ENCODE results near the gene PRR36. TPM values are rescaled to one million over a fixed set of nuclear protein-coding genes. Genes with fewer than 3 reads are reported as not detected.

Gene PRR36
- total and polyA plus RNA-seq, 12 donors = 0.01 to 0.07 (median 0.05) TPM; not detected in 9

DNA sequence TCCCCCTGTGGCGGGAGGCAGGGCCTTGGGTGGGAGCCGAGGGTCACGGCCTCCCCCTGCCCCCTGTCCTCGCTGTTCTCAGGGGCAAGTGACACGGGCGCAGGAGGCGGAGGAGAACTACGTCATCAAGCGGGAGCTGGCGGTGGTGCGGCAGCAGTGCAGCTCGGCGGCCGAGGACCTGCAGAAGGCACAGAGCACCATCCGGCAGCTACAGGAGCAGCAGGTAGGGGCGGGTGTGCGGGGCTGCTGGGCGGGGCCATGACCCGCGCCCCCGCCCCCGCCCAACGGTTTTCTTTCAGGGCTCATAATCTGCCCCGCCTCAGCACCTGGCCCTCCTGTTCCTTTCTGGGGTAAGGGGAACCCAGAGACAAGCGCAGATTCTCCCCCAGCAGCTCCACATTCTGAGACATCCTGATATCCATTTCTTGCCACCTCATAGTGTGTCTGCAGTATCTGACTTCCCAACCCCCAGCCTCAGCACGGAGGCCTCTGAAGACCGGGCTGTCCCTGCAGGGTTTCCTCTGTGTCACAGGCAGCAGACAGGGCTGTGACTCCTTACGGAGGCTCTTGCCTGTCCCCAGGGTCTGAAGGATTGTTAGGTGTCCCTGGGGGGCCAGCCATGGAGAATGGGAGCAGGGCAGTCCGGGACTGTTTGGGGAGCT, 15.9 kb downstream of the PRR36 start:
- WGBS, 2 donors = 75 to 80% methylated on average over 29 of the region's 29 CpGs
- intact Hi-C loops (cut with DNase I) = loop anchor here in 4 of 10 donors (5.0 to 10.0 kb wide), 2 partner anchors 64 to 67 kb away; partner anchors contain the start of genes SNAPC2 (in 4 of the 4) and CTXN1 (in 3 of the 4)
- ATAC-seq = no peak
- no peak for DNase-seq
- Histone ChIP-seq H3K4me1 (peaks cover 0 to 27% (median 16%) of the 10 kb centered on the region in 9 donors), H3K27ac (no peak overlapping the region), H3K4me3 (no peak overlapping the region), H3K9me3 (no peaks in the 10 kb centered on the region), H3K27me3 (peaks cover 0 to 26% (median 14%) of the 10 kb centered on the region in 7 donors), H3K36me3 (peaks cover 0 to 21% (median 0%) of the 10 kb centered on the region in 9 donors)
- TF ChIP-seq, protein P1, sequence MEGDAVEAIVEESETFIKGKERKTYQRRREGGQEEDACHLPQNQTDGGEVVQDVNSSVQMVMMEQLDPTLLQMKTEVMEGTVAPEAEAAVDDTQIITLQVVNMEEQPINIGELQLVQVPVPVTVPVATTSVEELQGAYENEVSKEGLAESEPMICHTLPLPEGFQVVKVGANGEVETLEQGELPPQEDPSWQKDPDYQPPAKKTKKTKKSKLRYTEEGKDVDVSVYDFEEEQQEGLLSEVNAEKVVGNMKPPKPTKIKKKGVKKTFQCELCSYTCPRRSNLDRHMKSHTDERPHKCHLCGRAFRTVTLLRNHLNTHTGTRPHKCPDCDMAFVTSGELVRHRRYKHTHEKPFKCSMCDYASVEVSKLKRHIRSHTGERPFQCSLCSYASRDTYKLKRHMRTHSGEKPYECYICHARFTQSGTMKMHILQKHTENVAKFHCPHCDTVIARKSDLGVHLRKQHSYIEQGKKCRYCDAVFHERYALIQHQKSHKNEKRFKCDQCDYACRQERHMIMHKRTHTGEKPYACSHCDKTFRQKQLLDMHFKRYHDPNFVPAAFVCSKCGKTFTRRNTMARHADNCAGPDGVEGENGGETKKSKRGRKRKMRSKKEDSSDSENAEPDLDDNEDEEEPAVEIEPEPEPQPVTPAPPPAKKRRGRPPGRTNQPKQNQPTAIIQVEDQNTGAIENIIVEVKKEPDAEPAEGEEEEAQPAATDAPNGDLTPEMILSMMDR (IDR thresholded peaks at IDR 0.05) = no peak

DNA sequence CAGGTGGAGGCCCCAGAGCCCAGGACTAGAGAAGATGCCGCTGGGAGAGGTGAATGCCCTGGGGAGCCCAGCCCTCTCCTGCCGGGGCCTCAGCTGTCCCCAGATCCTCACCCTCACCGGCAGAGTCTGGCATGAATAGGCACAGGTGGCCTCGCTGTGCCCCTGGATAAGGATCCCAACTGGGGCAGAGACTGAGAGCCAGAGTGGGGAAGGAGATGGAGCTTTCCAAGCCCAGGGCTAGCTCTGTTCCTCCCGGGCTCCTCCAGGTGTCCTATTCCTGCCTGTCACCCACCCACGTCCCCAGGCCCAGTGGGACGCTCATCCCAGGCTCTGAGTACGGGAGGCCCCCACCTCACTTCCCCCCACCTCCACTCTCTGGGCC, 16.5 kb downstream of the PRR36 start:
- Histone ChIP-seq H3K9me3 (no peaks in the 10 kb centered on the region), H3K4me1 (peaks cover 0 to 30% (median 18%) of the 10 kb centered on the region in 9 donors), H3K36me3 (peaks cover 0 to 21% (median 0%) of the 10 kb centered on the region in 9 donors), H3K27ac (no peak overlapping the region), H3K27me3 (peaks cover 0 to 21% (median 13%) of the 10 kb centered on the region in 7 donors), H3K4me3 (no peak overlapping the region)
- TF ChIP-seq, protein P1 (IDR thresholded peaks at IDR 0.05) = no peak
- intact Hi-C loops (cut with DNase I) = loop anchor here in 4 of 10 donors (5.0 to 10.0 kb wide), 2 partner anchors 65 to 67 kb away; partner anchors contain the start of genes SNAPC2 (in 4 of the 4) and CTXN1 (in 3 of the 4)
- DNase-seq (no peak), ATAC-seq (no peak)
- 86 to 87% methylated on average over 7 to 8 of the region's 8 CpGs for WGBS, 2 donors

DNA sequence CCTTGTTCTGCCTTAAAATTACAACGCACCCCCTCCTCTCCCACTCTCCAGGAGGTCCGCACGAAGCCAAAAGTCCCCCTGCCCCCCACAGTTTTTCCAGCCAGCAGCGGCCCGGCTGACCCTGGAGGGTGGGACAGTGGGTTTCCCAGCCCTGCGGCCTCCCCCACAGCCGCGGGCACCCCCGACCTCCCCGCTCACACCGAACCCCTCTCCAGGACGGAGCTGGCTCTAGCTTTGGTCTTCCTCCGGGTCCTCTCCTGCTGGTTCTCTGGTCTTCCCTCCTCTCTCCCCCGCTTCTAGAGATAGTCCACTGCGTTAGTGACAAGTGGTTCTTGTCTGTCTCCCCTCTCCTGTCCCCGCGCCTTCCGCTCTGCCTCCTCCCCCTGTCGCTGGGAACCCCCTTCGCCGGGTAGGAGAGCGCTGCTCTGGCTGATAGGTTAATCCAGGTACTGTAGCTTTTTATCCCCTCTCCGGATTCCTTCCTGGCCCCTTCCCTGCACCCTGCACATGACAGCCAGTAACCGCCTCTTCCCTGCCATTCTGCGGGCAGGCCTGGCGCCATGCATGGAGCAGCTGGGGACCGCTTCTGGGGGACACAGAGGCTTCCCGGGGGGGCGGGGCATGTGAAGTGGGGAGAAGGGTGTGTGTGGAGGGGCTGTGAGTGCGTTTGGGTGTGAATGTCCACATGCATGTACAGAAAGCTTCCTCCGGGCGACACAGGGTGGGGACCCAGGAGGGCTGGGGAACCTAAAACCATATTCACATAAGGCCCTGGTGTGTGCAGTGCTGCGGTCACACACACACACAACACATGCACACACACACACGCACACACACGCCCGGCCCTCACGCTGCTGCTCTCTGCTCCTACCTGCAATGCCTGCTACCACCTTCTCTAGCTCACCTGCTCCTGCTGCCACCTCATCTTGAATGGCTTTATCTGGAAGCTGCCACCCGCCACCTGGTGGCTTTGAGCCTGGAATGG, 17.2 kb downstream of the PRR36 start:
- Histone ChIP-seq H3K9me3 (no peaks in the 10 kb centered on the region), H3K36me3 (peaks cover 0 to 21% (median 0%) of the 10 kb centered on the region in 9 donors), H3K4me3 (no peak overlapping the region), H3K4me1 (peaks cover 0 to 25% (median 14%) of the 10 kb centered on the region in 9 donors), H3K27ac (no peak overlapping the region), H3K27me3 (peaks cover 0 to 13% (median 9%) of the 10 kb centered on the region in 7 donors)
- no peak for ATAC-seq
- intact Hi-C loops (cut with DNase I) = loop anchor here in 4 of 10 donors (5.0 to 10.0 kb wide), 2 partner anchors 65 to 68 kb away; partner anchors contain the start of genes SNAPC2 (in 4 of the 4) and CTXN1 (in 3 of the 4)
- TF ChIP-seq, protein P1 (IDR thresholded peaks at IDR 0.05) = no peak
- DNase-seq = no peak
- WGBS, 2 donors = 85 to 86% methylated on average over 38 of the region's 38 CpGs

DNA sequence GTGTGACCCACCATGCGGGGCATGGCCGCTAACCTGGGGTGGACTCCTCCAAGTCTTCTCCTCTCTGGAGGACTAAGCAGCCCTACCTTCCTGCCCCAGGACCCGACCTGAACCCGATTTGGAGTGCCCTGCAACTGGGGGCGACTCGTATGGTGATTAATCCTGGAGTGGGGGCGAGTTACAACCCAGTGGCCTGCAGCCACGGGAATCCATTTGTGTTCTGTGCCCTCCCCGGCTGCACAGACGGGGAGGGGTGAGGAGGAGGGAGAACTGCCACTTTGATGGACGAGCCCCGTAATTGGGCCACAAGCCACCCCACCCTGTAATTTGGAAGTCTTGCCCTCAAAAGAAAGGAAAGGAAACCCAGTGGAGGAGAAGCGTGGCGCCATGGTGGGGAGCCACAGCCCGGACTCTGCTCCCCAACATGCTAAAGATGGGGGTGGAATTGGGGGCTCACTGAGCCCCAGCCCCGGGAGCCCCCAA, 18.0 kb downstream of the PRR36 start:
- 92 to 95% methylated on average over 16 of the region's 16 CpGs for WGBS, 2 donors
- ATAC-seq = no peak

More for the DNA sequence above, 18.0 kb downstream of the PRR36 start:
- intact Hi-C loops (cut with DNase I) = loop anchor here in 4 of 10 donors (5.0 to 10.0 kb wide), 2 partner anchors 66 to 69 kb away; partner anchors contain the start of genes SNAPC2 (in 4 of the 4) and CTXN1 (in 3 of the 4)
- Histone ChIP-seq H3K9me3 (no peaks in the 10 kb centered on the region), H3K36me3 (peaks cover 0 to 21% (median 0%) of the 10 kb centered on the region in 9 donors), H3K27me3 (peaks cover 0 to 5% (median under 1%) of the 10 kb centered on the region in 7 donors), H3K27ac (no peak overlapping the region), H3K4me3 (no peak overlapping the region), H3K4me1 (peaks cover 0 to 16% (median 6%) of the 10 kb centered on the region in 9 donors)
- TF ChIP-seq, protein P1 (IDR thresholded peaks at IDR 0.05) = no peak
- no peak for DNase-seq
